Mesenchymal stem cell (in vitro differentiated cells and primary cell): ENCODE data around the gene MRPS27.
A peak's percentile ranks its signal among the peaks of the same experiment; 100 is the strongest.

ENCODE experiments used
- DNase-seq: peaks from one replicate; pipeline ENCODE4 v3.0.0-alpha.2; 2013
- H2AFZ ChIP-seq: one replicate; pipeline ENCODE4 v1.6.1; 2013; ENCODE audit warnings: low read depth, mild to moderate bottlenecking, control low read depth, inconsistent platforms, low read length, moderate library complexity
- H2AK5ac ChIP-seq: 2 replicates; pipeline ENCODE4 v1.6.1; 2013; ENCODE audit warnings: low read length, moderate library complexity, mild to moderate bottlenecking, inconsistent platforms; ENCODE audit not compliant: severe bottlenecking
- H2BK120ac ChIP-seq: one replicate; pipeline ENCODE4 v1.6.1; 2013; ENCODE audit warnings: low read depth, mild to moderate bottlenecking, inconsistent platforms, low read length, moderate library complexity
- H2BK12ac ChIP-seq, 2 experiments: one replicate each; pipeline ENCODE4 v1.6.1; 2013; ENCODE audit warnings: inconsistent platforms in 2 of 2, low read length in 2 of 2, mild to moderate bottlenecking in 2 of 2, moderate library complexity in 2 of 2, control low read depth in 1 of 2
- H2BK15ac ChIP-seq: one replicate; pipeline ENCODE4 v1.6.1; 2013; ENCODE audit warnings: mild to moderate bottlenecking, low read depth, inconsistent platforms; ENCODE audit not compliant: poor library complexity, severe bottlenecking
- H2BK5ac ChIP-seq: 2 replicates; pipeline ENCODE4 v1.6.1; 2013; ENCODE audit warnings: low read depth, mild to moderate bottlenecking, low read length, control low read depth, inconsistent platforms; ENCODE audit not compliant: poor library complexity, severe bottlenecking
- H3K14ac ChIP-seq, 2 experiments: one replicate each; pipeline ENCODE4 v1.6.1; 2013; ENCODE audit warnings: inconsistent platforms in 2 of 2, low read length in 2 of 2, control low read depth in 1 of 2, mild to moderate bottlenecking in 1 of 2, moderate library complexity in 1 of 2
- H3K18ac ChIP-seq, 2 experiments: one replicate each; pipeline ENCODE4 v1.6.1; 2013; ENCODE audit warnings: inconsistent platforms in 2 of 2, low read length in 2 of 2, control low read depth in 1 of 2, low read depth in 1 of 2, mild to moderate bottlenecking in 1 of 2
- H3K23ac ChIP-seq, 2 experiments: one replicate each; pipeline ENCODE4 v1.6.1; 2013; ENCODE audit warnings: inconsistent platforms in 2 of 2, low read length in 2 of 2, mild to moderate bottlenecking in 2 of 2, moderate library complexity in 2 of 2, control low read depth in 1 of 2
- H3K27ac ChIP-seq: 2 replicates; pipeline ENCODE4 v1.5.1; 2013; ENCODE audit warnings: mild to moderate bottlenecking, moderate library complexity, low read length, control low read depth, inconsistent platforms; ENCODE audit not compliant: poor library complexity, severe bottlenecking
- H3K27me3 ChIP-seq, 2 experiments: 2 replicates each; pipeline versions ENCODE4 v1.6.1 to v1.7.0; 2013; ENCODE audit warnings: low read length in 2 of 2, mild to moderate bottlenecking in 2 of 2, moderate library complexity in 2 of 2, control low read depth in 1 of 2, inconsistent platforms in 1 of 2; ENCODE audit not compliant: control insufficient read depth in 1 of 2, insufficient read depth in 1 of 2
- H3K36me3 ChIP-seq, 2 experiments: 2 replicates each; pipeline versions ENCODE4 v1.6.1 to v1.7.0; 2013; ENCODE audit warnings: low read length in 2 of 2, control low read depth in 1 of 2, inconsistent platforms in 1 of 2, low read depth in 1 of 2, mild to moderate bottlenecking in 1 of 2; ENCODE audit not compliant: insufficient read depth in 2 of 2, control insufficient read depth in 1 of 2
- H3K4ac ChIP-seq, 2 experiments: one replicate each; pipeline ENCODE4 v1.6.1; 2013; ENCODE audit warnings: inconsistent platforms in 2 of 2, low read length in 2 of 2, mild to moderate bottlenecking in 2 of 2, moderate library complexity in 2 of 2, control low read depth in 1 of 2, low read depth in 1 of 2
- H3K4me1 ChIP-seq: 2 replicates; pipeline ENCODE4 v1.6.1; 2013; ENCODE audit warnings: low read depth, low read length, control low read depth; ENCODE audit not compliant: control insufficient read depth, insufficient read depth
- H3K4me2 ChIP-seq: 2 replicates; pipeline ENCODE4 v1.6.1; 2013; ENCODE audit warnings: low read length, mild to moderate bottlenecking, inconsistent platforms; ENCODE audit not compliant: poor library complexity, severe bottlenecking
- H3K4me3 ChIP-seq, 2 experiments: 2 replicates each; pipeline versions ENCODE4 v1.5.1 to v1.7.0; 2013; ENCODE audit warnings: low read length in 2 of 2, mild to moderate bottlenecking in 2 of 2, control low read depth in 1 of 2, low read depth in 1 of 2; ENCODE audit not compliant: insufficient read depth in 1 of 2
- H3K79me1 ChIP-seq: replicated peaks from 2 replicates; pipeline ENCODE4 v1.6.1; 2013; ENCODE audit warnings: mild to moderate bottlenecking, control low read depth, low read length, inconsistent platforms; ENCODE audit not compliant: poor library complexity, severe bottlenecking
- H3K9ac ChIP-seq: 2 replicates; pipeline ENCODE4 v1.7.0; 2013; ENCODE audit warnings: mild to moderate bottlenecking, low read length, moderate library complexity
- H3K9me3 ChIP-seq: 2 replicates; pipeline ENCODE4 v1.7.0; 2013; ENCODE audit warnings: mild to moderate bottlenecking, low read length; ENCODE audit not compliant: control insufficient read depth
- H4K8ac ChIP-seq: one replicate; pipeline ENCODE4 v1.6.1; 2013; ENCODE audit warnings: inconsistent platforms, mild to moderate bottlenecking, low read length, moderate library complexity
- H4K91ac ChIP-seq: one replicate; pipeline ENCODE4 v1.6.1; 2013; ENCODE audit warnings: mild to moderate bottlenecking, low read length, inconsistent platforms
- WGBS: methylation state at CpG from one replicate; pipeline ENCODE4 v1.1.7; 2013; ENCODE audit warnings: mixed read lengths; 5-methylcytosine and 5-hydroxymethylcytosine counted together

The MRPS27 gene

DNA sequence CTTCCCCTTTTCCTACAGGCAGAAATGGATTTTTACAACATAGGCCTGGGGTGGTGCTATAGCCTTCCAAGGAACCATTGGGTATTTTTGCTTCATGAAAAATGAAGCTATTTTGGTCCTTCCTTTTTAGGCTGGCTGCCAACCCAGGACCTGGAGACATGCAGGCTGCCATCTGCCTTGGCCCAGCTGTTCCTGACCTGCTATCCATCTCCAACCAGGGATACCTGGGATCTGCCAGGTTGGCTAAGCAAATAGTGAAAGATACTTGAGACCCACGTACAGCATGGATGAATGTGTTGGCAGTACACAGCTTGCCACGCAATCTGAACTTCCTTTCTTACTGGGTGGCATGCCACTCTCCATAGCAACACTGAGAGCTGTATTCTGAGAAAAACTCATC lies 31.1 kb downstream of the MRPS27 start:
- Histone ChIP-seq H3K18ac (no peak overlapping the region), H3K14ac (no peak overlapping the region), H4K91ac (no peak overlapping the region), H3K4me3 (no peak overlapping the region), H3K36me3 (peaks cover 5 to 49% of the 10 kb centered on the region in 2 experiments), H2BK120ac (no peak overlapping the region), H3K9me3 (no peaks in the 10 kb centered on the region), H3K9ac (no peak overlapping the region), H2AFZ (no peak overlapping the region), H3K4me1 (peaks cover 4% of the 10 kb centered on the region), H2BK12ac (no peak overlapping the region), H4K8ac (no peak overlapping the region), H3K23ac (no peak overlapping the region), H3K27ac (no peak overlapping the region), H3K27me3 (no peaks in the 10 kb centered on the region), H3K4me2 (no peak overlapping the region), H2BK15ac (no peak overlapping the region), H3K4ac (no peak overlapping the region), H3K79me1 (peaks cover 27% of the 10 kb centered on the region), H2BK5ac (no peak overlapping the region), H2AK5ac (no peak overlapping the region)
- no peak for DNase-seq
- 96% methylated on average over 2 of the region's 2 CpGs for WGBS

DNA sequence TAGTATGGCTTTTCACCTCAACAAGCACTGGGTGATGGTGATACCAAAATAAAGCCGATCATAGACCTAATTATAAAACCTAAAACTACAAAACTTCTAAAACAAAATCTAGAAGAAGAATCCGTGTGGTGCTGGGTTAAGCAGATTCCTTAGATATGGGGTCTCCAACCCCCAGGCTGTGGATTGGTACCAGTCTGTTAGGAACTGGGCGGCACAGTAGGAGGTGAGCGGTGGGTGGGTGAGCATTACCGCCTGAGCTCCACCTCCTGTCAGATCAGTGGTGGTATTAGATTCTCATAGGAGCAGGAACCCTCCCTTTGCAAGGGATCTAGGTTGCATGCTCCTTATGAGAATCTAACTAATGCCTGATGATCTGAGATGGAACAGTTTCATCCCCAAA lies 33.2 kb downstream of the MRPS27 start:
- no peak overlapping the region for H3K9ac ChIP-seq
- no peaks in the 10 kb centered on the region for H3K9me3 ChIP-seq
- H3K4me1 ChIP-seq: peaks cover 4% of the 10 kb centered on the region
- no peak overlapping the region for H3K4ac ChIP-seq
- H3K27me3 ChIP-seq: no peaks in the 10 kb centered on the region
- peaks cover 5 to 40% of the 10 kb centered on the region in 2 experiments for H3K36me3 ChIP-seq
- H3K4me3 ChIP-seq: no peak overlapping the region
- H2BK5ac ChIP-seq: no peak overlapping the region
- no peak overlapping the region for H2BK120ac ChIP-seq
- DNase-seq: no peak
- no peak overlapping the region for H2BK12ac ChIP-seq
- H3K79me1 ChIP-seq: peaks cover 21% of the 10 kb centered on the region
- H3K18ac ChIP-seq: peak overlapping the region in 1 of 2 experiments; percentile 34
- no peak overlapping the region for H4K8ac ChIP-seq
- no peak overlapping the region for H2BK15ac ChIP-seq
- no peak overlapping the region for H3K23ac ChIP-seq
- H2AK5ac ChIP-seq: no peak overlapping the region
- 92% methylated on average over 4 of the region's 5 CpGs for WGBS
- no peak overlapping the region for H3K27ac ChIP-seq
- no peak overlapping the region for H2AFZ ChIP-seq
- H3K14ac ChIP-seq: no peak overlapping the region
- peak overlapping the region; percentile 34 for H4K91ac ChIP-seq
- no peak overlapping the region for H3K4me2 ChIP-seq

DNA sequence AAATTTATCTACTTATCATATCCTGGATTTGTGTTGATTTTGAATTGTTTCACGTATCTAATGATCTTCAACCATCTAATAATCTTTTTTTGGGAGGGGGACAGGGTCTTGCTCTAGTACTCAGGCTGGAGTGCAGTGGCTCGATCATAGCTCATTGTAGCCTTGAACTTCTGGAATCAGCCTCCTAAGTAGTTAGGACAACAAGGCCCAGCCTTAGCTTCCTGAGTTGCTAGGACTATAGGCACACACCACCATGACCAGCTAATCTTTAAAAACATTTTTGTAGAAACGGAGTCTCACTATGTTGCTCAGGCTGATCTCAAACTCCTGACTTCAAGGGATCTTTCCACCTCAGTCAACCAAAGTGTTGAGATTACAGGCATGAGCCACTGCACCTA lies 34.6 kb downstream of the MRPS27 start:
- H3K27me3 ChIP-seq: no peaks in the 10 kb centered on the region
- H4K8ac ChIP-seq: no peak overlapping the region
- H2BK12ac ChIP-seq: no peak overlapping the region
- no peak overlapping the region for H2BK5ac ChIP-seq
- no peak overlapping the region for H3K4ac ChIP-seq
- H3K4me1 ChIP-seq: peaks cover 1% of the 10 kb centered on the region
- H2AK5ac ChIP-seq: no peak overlapping the region
- no peak overlapping the region for H3K18ac ChIP-seq
- no peak overlapping the region for H3K4me3 ChIP-seq
- H3K14ac ChIP-seq: no peak overlapping the region
- DNase-seq: no peak
- WGBS: over 99% methylated on average over 3 of the region's 3 CpGs
- H3K4me2 ChIP-seq: no peak overlapping the region
- H3K27ac ChIP-seq: no peak overlapping the region
- no peak overlapping the region for H2BK15ac ChIP-seq
- peaks cover 5 to 39% of the 10 kb centered on the region in 2 experiments for H3K36me3 ChIP-seq
- H2AFZ ChIP-seq: no peak overlapping the region
- H3K9me3 ChIP-seq: no peaks in the 10 kb centered on the region
- H3K9ac ChIP-seq: no peak overlapping the region
- no peak overlapping the region for H4K91ac ChIP-seq
- H2BK120ac ChIP-seq: no peak overlapping the region
- peaks cover 20% of the 10 kb centered on the region for H3K79me1 ChIP-seq
- H3K23ac ChIP-seq: no peak overlapping the region

DNA sequence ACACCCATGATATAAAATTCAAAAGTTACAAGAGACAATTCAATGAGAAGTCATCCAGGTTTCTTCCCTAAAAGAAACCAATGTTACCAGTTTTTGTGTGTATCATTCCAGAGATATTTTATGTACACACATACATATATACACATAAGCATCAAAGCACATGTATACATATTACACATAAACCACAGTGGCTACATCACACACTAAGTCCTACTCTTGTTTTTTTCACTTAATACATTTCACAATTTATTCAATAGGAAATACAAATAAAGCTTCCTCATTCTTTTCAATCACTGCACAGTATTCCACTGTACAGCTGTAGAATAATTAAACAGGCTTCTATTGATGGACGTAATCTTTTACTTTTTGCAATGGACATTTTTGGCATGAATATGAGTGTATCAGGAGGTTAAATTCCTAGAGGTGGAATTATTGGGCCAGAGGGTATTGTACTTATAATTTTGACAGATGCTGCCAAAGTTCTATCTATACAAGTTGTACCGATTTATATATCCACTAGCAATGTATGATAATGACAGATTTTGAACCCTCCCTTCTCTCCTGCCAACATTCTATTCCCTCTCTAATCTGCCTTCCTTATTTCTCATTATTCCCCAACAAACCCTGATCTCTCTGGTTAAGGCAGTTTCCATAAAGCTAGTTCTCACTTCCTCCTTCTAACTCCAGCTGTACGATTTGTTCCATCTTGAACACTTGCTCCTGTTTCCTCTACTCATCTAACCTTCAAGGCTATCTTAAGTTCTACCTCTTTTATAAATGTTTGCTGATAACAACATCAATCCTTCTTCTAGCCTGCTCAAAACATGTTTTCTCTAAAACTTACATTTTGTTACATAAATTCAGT lies 35.2 kb downstream of the MRPS27 start:
- Histone ChIP-seq H4K91ac (no peak overlapping the region), H3K27me3 (no peaks in the 10 kb centered on the region), H3K4ac (no peak overlapping the region), H2BK12ac (no peak overlapping the region), H3K27ac (no peak overlapping the region), H3K23ac (no peak overlapping the region), H2BK15ac (no peak overlapping the region), H2BK120ac (no peak overlapping the region), H2AFZ (no peak overlapping the region), H3K4me3 (no peak overlapping the region), H3K18ac (no peak overlapping the region), H3K4me2 (no peak overlapping the region), H2BK5ac (no peak overlapping the region), H3K9me3 (no peaks in the 10 kb centered on the region), H3K79me1 (peaks cover 20% of the 10 kb centered on the region), H3K36me3 (peaks cover 5 to 33% of the 10 kb centered on the region in 2 experiments), H3K9ac (no peak overlapping the region), H3K14ac (no peak overlapping the region), H2AK5ac (no peak overlapping the region), H3K4me1 (peaks cover 1% of the 10 kb centered on the region), H4K8ac (no peak overlapping the region)
- no peak for DNase-seq
- 93% methylated on average over 3 of the region's 3 CpGs for WGBS
